ENCODE results near the gene BMPR1B. TPM values are rescaled to one million over a fixed set of nuclear protein-coding genes. Genes with fewer than 3 reads are reported as not detected.

BMPR1B gene
- total and polyA plus RNA-seq, 2 of the 8 experiments (the other 6 are each of a cell fraction or from before 2014, with no cell fraction given), result 0.14 to 1.1 TPM

DNA sequence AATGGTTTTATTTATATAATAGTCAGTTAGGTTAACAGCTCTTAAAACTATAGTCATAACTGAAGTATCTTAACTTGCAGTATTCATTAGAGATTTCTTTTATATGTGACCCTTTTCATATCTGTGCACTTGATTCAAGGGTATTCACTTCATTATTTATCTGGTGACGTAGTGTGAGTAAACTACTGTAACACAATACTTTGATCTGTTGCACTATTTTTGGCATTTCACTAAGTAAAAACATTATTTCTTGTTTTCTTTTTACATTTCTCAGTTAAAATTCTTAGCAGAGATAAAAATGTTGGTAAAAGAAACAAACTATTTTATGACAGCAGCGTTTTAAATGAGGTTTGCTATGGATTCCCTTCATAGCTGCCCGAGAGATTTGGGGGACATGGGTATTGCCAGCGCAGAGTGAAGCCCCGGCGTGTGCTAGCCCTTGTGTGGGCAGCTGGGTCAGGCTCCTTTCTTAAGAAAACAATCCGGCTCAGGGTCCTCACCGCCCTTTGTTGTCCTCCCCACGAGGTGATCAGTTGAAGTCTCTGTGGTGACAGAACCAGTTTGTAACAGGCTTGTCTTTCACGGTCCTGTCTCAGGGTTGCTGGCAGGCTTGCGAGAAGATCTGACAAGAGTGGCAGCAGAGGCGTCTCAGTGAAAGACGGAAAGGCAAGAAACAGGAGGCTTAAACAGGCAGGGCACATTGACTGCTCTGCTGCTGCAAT, 293.4 kb downstream of the BMPR1B start (continued):
- TF ChIP-seq, protein P1, sequence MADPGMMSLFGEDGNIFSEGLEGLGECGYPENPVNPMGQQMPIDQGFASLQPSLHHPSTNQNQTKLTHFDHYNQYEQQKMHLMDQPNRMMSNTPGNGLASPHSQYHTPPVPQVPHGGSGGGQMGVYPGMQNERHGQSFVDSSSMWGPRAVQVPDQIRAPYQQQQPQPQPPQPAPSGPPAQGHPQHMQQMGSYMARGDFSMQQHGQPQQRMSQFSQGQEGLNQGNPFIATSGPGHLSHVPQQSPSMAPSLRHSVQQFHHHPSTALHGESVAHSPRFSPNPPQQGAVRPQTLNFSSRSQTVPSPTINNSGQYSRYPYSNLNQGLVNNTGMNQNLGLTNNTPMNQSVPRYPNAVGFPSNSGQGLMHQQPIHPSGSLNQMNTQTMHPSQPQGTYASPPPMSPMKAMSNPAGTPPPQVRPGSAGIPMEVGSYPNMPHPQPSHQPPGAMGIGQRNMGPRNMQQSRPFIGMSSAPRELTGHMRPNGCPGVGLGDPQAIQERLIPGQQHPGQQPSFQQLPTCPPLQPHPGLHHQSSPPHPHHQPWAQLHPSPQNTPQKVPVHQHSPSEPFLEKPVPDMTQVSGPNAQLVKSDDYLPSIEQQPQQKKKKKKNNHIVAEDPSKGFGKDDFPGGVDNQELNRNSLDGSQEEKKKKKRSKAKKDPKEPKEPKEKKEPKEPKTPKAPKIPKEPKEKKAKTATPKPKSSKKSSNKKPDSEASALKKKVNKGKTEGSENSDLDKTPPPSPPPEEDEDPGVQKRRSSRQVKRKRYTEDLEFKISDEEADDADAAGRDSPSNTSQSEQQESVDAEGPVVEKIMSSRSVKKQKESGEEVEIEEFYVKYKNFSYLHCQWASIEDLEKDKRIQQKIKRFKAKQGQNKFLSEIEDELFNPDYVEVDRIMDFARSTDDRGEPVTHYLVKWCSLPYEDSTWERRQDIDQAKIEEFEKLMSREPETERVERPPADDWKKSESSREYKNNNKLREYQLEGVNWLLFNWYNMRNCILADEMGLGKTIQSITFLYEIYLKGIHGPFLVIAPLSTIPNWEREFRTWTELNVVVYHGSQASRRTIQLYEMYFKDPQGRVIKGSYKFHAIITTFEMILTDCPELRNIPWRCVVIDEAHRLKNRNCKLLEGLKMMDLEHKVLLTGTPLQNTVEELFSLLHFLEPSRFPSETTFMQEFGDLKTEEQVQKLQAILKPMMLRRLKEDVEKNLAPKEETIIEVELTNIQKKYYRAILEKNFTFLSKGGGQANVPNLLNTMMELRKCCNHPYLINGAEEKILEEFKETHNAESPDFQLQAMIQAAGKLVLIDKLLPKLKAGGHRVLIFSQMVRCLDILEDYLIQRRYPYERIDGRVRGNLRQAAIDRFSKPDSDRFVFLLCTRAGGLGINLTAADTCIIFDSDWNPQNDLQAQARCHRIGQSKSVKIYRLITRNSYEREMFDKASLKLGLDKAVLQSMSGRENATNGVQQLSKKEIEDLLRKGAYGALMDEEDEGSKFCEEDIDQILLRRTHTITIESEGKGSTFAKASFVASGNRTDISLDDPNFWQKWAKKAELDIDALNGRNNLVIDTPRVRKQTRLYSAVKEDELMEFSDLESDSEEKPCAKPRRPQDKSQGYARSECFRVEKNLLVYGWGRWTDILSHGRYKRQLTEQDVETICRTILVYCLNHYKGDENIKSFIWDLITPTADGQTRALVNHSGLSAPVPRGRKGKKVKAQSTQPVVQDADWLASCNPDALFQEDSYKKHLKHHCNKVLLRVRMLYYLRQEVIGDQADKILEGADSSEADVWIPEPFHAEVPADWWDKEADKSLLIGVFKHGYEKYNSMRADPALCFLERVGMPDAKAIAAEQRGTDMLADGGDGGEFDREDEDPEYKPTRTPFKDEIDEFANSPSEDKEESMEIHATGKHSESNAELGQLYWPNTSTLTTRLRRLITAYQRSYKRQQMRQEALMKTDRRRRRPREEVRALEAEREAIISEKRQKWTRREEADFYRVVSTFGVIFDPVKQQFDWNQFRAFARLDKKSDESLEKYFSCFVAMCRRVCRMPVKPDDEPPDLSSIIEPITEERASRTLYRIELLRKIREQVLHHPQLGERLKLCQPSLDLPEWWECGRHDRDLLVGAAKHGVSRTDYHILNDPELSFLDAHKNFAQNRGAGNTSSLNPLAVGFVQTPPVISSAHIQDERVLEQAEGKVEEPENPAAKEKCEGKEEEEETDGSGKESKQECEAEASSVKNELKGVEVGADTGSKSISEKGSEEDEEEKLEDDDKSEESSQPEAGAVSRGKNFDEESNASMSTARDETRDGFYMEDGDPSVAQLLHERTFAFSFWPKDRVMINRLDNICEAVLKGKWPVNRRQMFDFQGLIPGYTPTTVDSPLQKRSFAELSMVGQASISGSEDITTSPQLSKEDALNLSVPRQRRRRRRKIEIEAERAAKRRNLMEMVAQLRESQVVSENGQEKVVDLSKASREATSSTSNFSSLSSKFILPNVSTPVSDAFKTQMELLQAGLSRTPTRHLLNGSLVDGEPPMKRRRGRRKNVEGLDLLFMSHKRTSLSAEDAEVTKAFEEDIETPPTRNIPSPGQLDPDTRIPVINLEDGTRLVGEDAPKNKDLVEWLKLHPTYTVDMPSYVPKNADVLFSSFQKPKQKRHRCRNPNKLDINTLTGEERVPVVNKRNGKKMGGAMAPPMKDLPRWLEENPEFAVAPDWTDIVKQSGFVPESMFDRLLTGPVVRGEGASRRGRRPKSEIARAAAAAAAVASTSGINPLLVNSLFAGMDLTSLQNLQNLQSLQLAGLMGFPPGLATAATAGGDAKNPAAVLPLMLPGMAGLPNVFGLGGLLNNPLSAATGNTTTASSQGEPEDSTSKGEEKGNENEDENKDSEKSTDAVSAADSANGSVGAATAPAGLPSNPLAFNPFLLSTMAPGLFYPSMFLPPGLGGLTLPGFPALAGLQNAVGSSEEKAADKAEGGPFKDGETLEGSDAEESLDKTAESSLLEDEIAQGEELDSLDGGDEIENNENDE (IDR thresholded peaks at IDR 0.05; ENCODE audit: insufficient replicate concordance, low read length), result no peak
- TF ChIP-seq, protein P2, sequence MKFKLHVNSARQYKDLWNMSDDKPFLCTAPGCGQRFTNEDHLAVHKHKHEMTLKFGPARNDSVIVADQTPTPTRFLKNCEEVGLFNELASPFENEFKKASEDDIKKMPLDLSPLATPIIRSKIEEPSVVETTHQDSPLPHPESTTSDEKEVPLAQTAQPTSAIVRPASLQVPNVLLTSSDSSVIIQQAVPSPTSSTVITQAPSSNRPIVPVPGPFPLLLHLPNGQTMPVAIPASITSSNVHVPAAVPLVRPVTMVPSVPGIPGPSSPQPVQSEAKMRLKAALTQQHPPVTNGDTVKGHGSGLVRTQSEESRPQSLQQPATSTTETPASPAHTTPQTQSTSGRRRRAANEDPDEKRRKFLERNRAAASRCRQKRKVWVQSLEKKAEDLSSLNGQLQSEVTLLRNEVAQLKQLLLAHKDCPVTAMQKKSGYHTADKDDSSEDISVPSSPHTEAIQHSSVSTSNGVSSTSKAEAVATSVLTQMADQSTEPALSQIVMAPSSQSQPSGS (IDR thresholded peaks at IDR 0.05; ENCODE audit: low read length), result no peak
- TF ChIP-seq CTBP2 (IDR thresholded peaks at IDR 0.05; ENCODE audit: borderline replicate concordance, insufficient read depth, insufficient read length, low read length) (no peak), TAF7 (optimal IDR thresholded peaks at IDR 0.05; ENCODE audit: borderline replicate concordance, low read depth, low read length) (no peak), JUND (IDR thresholded peaks at IDR 0.05; ENCODE audit: low read length) (no peak), SIX5 (IDR thresholded peaks at IDR 0.05; ENCODE audit: low read depth, low read length) (no peak), BRCA1 (IDR thresholded peaks at IDR 0.05; ENCODE audit: low read depth, low read length) (no peak)
- TF ChIP-seq, protein P3, sequence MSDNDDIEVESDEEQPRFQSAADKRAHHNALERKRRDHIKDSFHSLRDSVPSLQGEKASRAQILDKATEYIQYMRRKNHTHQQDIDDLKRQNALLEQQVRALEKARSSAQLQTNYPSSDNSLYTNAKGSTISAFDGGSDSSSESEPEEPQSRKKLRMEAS (IDR thresholded peaks at IDR 0.05), result no peak

Data from H1 (cell line).